Neural cell (in vitro differentiated cells): ENCODE measurements around the gene PTPRG.

ENCODE experiments used
- EZH2 ChIP-seq: fragments of 200-600, 300-800 bp; shearing (Covaris generic), sonication (generic); IDR thresholded peaks from 2 replicates; pipeline ENCODE4 v1.6.1; 2014; ENCODE audit warnings: antibody characterized with exemption, low read length, borderline replicate concordance, mild to moderate bottlenecking; ENCODE audit not compliant: insufficient read depth, poor library complexity, severe bottlenecking
- POLR2AphosphoS5 ChIP-seq: IDR thresholded peaks from 2 replicates; pipeline ENCODE4 v1.6.1; 2012
- RAD21 ChIP-seq: fragments of 450-650 bp; conservative IDR thresholded peaks from 2 replicates; pipeline ENCODE4 v1.6.1; 2014; ENCODE audit warnings: antibody characterized with exemption, mild to moderate bottlenecking, moderate library complexity
- TF ChIP-seq, protein P1 (sequence below): fragments of 450-650 bp; IDR thresholded peaks from 2 replicates; pipeline ENCODE4 v1.5.1; 2014; ENCODE audit warnings: antibody characterized with exemption, mild to moderate bottlenecking, moderate library complexity; ENCODE audit not compliant: poor library complexity, severe bottlenecking
- TF ChIP-seq, protein P2 (sequence below): IDR thresholded peaks from 2 replicates; pipeline ENCODE4 v1.6.1; 2012; ENCODE audit warnings: borderline replicate concordance

DNA sequence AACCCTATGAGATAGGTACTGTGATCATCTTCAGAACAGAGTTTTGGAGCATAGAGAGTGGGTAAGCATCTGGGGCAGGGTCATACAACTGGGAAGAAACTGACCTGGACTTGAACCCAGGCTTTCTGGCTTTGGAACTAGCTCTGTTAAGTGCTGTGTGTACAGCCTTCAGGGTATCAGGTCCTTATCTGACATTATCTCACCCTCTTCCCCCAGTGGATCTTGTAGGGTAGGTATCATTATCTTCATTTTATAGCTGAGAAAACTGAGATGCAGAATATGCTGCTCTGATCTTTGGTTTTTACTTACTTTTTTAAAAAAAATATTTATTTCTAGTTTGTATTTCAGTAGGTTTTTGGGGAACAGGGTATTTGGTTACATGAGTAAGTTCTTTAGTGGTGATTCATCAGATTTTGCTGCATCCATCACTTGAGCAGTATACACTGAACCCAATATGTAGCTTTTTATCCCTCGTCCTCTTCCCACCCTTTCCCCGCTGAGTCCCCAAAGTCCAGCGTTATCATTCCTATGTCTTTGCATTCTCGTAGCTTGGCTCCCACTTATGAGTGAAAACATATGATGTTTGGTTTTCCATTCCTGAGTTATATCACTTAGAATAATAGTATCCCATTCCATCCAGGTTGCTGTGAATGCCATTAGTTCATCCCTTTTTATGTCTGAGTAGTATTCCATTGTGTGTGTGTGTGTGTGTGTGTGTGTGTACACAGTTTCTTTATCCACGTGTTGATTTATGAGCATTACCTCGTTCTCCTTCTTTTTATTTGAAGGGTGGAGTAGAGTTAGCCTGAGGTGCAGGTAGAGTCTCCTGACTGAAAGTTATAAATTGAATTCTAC lies 271.2 kb downstream of the PTPRG start:
- TF ChIP-seq, protein P1, sequence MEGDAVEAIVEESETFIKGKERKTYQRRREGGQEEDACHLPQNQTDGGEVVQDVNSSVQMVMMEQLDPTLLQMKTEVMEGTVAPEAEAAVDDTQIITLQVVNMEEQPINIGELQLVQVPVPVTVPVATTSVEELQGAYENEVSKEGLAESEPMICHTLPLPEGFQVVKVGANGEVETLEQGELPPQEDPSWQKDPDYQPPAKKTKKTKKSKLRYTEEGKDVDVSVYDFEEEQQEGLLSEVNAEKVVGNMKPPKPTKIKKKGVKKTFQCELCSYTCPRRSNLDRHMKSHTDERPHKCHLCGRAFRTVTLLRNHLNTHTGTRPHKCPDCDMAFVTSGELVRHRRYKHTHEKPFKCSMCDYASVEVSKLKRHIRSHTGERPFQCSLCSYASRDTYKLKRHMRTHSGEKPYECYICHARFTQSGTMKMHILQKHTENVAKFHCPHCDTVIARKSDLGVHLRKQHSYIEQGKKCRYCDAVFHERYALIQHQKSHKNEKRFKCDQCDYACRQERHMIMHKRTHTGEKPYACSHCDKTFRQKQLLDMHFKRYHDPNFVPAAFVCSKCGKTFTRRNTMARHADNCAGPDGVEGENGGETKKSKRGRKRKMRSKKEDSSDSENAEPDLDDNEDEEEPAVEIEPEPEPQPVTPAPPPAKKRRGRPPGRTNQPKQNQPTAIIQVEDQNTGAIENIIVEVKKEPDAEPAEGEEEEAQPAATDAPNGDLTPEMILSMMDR = no peak
- no peak for TF ChIP-seq RAD21
- TF ChIP-seq EZH2 = no peak
- no peak for TF ChIP-seq POLR2AphosphoS5
- TF ChIP-seq, protein P2, sequence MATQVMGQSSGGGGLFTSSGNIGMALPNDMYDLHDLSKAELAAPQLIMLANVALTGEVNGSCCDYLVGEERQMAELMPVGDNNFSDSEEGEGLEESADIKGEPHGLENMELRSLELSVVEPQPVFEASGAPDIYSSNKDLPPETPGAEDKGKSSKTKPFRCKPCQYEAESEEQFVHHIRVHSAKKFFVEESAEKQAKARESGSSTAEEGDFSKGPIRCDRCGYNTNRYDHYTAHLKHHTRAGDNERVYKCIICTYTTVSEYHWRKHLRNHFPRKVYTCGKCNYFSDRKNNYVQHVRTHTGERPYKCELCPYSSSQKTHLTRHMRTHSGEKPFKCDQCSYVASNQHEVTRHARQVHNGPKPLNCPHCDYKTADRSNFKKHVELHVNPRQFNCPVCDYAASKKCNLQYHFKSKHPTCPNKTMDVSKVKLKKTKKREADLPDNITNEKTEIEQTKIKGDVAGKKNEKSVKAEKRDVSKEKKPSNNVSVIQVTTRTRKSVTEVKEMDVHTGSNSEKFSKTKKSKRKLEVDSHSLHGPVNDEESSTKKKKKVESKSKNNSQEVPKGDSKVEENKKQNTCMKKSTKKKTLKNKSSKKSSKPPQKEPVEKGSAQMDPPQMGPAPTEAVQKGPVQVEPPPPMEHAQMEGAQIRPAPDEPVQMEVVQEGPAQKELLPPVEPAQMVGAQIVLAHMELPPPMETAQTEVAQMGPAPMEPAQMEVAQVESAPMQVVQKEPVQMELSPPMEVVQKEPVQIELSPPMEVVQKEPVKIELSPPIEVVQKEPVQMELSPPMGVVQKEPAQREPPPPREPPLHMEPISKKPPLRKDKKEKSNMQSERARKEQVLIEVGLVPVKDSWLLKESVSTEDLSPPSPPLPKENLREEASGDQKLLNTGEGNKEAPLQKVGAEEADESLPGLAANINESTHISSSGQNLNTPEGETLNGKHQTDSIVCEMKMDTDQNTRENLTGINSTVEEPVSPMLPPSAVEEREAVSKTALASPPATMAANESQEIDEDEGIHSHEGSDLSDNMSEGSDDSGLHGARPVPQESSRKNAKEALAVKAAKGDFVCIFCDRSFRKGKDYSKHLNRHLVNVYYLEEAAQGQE = no peak
